Measurements from ENCODE around the gene FBXO45. TPM values are rescaled to one million over a fixed set of nuclear protein-coding genes. Genes with fewer than 3 reads are reported as not detected.

Gene FBXO45
- polyA plus RNA-seq, 1 experiment, result 2.2 TPM

DNA sequence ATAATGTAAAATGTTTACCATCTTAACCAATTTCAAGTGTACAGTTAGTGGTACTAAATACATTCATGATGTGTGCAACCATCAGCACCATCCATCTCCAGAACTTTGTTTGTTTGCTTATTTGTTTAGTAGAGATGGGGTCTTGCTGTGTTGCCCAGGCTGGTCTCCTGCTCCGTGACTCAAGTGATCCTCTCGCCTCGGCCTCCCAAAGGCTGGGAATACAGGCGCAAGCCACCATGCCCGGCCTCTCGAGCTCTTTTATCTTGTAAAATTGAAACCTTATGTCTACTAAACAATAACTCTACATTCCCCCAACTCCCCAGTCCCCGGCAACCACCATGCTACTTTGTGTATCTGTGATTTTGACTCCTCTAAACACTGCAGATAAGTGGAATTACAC lies 31.9 kb downstream of the FBXO45 start:
- POLR2A ChIA-PET, result no interaction called here
- peaks cover 7% of the 10 kb centered on the region for H3K27me3 ChIP-seq (ENCODE audit: control insufficient read depth, insufficient read depth, low read length)
- no peak overlapping the region for H3K4me3 ChIP-seq (ENCODE audit: low read depth, low read length)
- H3K36me3 ChIP-seq (ENCODE audit: control insufficient read depth, insufficient read depth, low read length), result no peaks in the 10 kb centered on the region
- TF ChIP-seq, protein P1, sequence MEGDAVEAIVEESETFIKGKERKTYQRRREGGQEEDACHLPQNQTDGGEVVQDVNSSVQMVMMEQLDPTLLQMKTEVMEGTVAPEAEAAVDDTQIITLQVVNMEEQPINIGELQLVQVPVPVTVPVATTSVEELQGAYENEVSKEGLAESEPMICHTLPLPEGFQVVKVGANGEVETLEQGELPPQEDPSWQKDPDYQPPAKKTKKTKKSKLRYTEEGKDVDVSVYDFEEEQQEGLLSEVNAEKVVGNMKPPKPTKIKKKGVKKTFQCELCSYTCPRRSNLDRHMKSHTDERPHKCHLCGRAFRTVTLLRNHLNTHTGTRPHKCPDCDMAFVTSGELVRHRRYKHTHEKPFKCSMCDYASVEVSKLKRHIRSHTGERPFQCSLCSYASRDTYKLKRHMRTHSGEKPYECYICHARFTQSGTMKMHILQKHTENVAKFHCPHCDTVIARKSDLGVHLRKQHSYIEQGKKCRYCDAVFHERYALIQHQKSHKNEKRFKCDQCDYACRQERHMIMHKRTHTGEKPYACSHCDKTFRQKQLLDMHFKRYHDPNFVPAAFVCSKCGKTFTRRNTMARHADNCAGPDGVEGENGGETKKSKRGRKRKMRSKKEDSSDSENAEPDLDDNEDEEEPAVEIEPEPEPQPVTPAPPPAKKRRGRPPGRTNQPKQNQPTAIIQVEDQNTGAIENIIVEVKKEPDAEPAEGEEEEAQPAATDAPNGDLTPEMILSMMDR (IDR thresholded peaks at IDR 0.05; ENCODE audit: insufficient read depth, low read depth, low read length), result no peak
- CTCF ChIA-PET, result no interaction called here
- no peak for DNase-seq (ENCODE audit: low read depth)

DNA sequence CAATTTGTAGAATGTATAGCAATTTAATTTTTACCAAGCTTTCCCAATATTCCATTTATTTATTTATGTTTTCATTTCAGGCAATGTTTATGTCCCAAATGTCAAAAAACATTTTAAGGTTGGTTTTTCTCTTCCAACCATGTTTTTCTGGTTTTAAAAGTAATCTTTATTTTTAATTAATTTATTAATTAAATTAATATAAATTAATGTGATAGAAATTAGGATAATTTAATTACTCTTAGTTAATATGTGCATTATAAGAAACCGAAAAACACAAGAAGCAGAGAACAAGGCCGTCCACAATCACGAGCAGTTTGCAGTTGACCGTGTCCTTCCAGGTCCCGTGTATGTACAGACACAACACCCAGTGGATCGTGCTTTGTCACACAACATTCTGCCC lies 34.2 kb downstream of the FBXO45 start:
- H3K4me3 ChIP-seq (ENCODE audit: low read depth, low read length), result no peak overlapping the region
- POLR2A ChIA-PET, result no interaction called here
- no peak for DNase-seq (ENCODE audit: low read depth)

DNA sequence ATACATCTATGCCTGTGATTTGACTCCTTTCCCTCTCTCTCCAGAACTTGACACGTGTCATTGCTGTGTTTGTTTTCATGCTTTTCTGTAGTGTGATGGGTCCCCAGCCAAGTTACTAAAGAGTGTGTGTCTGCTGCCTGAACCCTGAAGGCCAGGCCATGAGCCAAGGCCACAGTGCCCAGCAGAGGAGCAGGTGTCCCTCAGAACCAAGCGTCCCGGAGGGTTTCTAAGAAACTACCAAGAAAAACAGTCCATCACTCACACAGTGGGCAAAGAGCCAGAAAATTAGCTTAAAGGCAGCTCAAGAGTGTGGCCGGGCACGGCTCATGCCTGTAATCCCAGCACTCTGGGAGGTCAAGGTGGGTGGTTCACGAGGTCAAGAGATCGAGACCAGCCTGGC lies 35.2 kb downstream of the FBXO45 start:
- no peaks in the 10 kb centered on the region for H3K36me3 ChIP-seq (ENCODE audit: control insufficient read depth, insufficient read depth, low read length)

More for the DNA sequence above, 34.2 kb downstream of the FBXO45 start:
- CTCF ChIA-PET, result no interaction called here
- Histone ChIP-seq H3K36me3 (ENCODE audit: control insufficient read depth, insufficient read depth, low read length) (no peaks in the 10 kb centered on the region), H3K27me3 (ENCODE audit: control insufficient read depth, insufficient read depth, low read length) (peaks cover 2% of the 10 kb centered on the region)
- TF ChIP-seq, protein P1 (IDR thresholded peaks at IDR 0.05; ENCODE audit: insufficient read depth, low read depth, low read length), result no peak

DNA sequence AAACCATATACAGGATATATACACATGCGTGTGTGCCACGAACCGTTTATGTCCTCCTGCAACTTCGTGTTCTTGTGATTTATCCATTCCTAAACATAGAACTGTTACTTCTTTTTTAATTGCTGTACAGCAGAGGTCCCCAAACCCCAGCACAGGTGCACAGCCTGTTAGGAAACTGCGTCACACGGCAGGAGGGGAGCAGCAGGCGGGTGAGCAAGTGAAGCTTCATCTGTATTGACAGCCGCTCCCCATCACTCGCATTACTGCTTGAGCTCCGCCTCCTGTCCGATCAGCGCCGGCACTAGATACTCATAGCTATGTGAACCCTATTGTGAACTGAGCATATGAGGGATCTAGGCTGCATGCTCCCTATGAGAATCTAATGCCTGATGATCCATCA lies 36.1 kb downstream of the FBXO45 start:
- DNase-seq (ENCODE audit: low read depth), result no peak
- H3K36me3 ChIP-seq (ENCODE audit: control insufficient read depth, insufficient read depth, low read length), result no peaks in the 10 kb centered on the region
- ChIA-PET CTCF (interaction anchor here (1.1 to 10.0 kb wide), 2 partner anchors 82 to 92 kb away, joined by 3 to 203 read pairs; no protein-coding TSS in a partner anchor), POLR2A (no interaction called here)
- H3K4me3 ChIP-seq (ENCODE audit: low read depth, low read length), result no peak overlapping the region
- TF ChIP-seq, protein P1 (IDR thresholded peaks at IDR 0.05; ENCODE audit: insufficient read depth, low read depth, low read length), result no peak
- peaks cover 2% of the 10 kb centered on the region for H3K27me3 ChIP-seq (ENCODE audit: control insufficient read depth, insufficient read depth, low read length)

More for the DNA sequence above, 35.2 kb downstream of the FBXO45 start:
- Histone ChIP-seq H3K27me3 (ENCODE audit: control insufficient read depth, insufficient read depth, low read length) (peaks cover 2% of the 10 kb centered on the region), H3K4me3 (ENCODE audit: low read depth, low read length) (no peak overlapping the region)
- CTCF ChIA-PET, result interaction anchor here (1.1 to 10.0 kb wide), 3 partner anchors 73 to 93 kb away, joined by 3 to 203 read pairs (median 3); no protein-coding TSS in a partner anchor
- TF ChIP-seq, protein P1 (IDR thresholded peaks at IDR 0.05; ENCODE audit: insufficient read depth, low read depth, low read length), result no peak
- no peak for DNase-seq (ENCODE audit: low read depth)
- POLR2A ChIA-PET, result no interaction called here

DNA sequence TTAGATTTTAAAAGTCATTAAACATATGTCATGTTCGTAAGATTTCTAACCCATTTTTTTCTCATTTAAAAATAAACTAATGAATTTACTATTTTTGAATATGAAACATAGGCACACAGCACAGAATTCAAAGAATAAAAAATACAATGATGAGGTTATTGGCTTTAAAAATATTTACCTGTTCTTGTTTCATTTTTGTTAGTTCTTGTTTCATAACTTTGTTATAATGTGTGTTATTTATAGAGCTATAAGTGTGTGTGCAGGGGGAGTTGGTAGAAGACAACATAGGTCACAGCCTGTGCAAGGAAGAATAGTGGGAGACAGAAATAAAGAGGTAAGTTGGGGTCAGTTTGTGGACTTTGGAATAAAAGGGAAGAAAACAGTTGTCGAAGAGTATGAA lies 40.2 kb downstream of the FBXO45 start:
- TF ChIP-seq, protein P1 (IDR thresholded peaks at IDR 0.05; ENCODE audit: insufficient read depth, low read depth, low read length), result no peak
- no peak for DNase-seq (ENCODE audit: low read depth)
- CTCF ChIA-PET, result interaction anchor here (0.7 to 10.0 kb wide), 19 partner anchors 11 to 535 kb away, joined by 3 to 203 read pairs (median 4); partner anchors contain the start of genes FBXO45 and WDR53
- H3K27me3 ChIP-seq (ENCODE audit: control insufficient read depth, insufficient read depth, low read length), result peaks cover 2% of the 10 kb centered on the region
- H3K36me3 ChIP-seq (ENCODE audit: control insufficient read depth, insufficient read depth, low read length), result no peaks in the 10 kb centered on the region
- H3K4me3 ChIP-seq (ENCODE audit: low read depth, low read length), result no peak overlapping the region
- POLR2A ChIA-PET, result no interaction called here
